NCI-H226 (cell line): ENCODE results near the gene TNFRSF8.
A peak's percentile ranks its signal among the peaks of the same experiment; 100 is the strongest.
"Not testable (repeated sequence)": the region's sequence is repeated elsewhere in the genome, so short reads cannot be mapped to it uniquely, and the experiment has no call there.

ENCODE experiments used
- DNase-seq: peaks from one replicate; pipeline ENCODE4 v3.0.0-alpha.2; 2015

Gene TNFRSF8

DNA sequence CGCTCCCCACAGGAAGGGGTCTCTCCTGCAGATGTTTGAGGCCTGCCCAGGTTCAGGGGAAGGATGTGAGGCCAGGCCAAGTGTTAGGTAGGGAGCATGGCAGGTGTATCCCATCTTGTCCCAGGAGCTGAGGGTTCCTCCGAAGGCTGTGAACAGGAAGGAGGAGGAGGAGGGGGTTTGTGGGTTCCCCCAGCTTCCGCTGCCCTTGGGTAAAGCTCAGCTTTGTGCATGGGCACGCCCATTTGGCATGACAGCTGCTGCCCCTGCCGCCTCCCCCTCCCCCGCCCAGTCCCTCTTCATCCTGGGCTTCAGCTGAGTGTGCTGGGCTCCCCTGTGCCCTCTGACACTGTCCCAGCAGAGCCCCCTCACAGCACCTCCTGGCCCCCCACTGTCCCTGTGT lies 25.5 kb downstream of the TNFRSF8 start:
- DNase-seq = no peak

DNA sequence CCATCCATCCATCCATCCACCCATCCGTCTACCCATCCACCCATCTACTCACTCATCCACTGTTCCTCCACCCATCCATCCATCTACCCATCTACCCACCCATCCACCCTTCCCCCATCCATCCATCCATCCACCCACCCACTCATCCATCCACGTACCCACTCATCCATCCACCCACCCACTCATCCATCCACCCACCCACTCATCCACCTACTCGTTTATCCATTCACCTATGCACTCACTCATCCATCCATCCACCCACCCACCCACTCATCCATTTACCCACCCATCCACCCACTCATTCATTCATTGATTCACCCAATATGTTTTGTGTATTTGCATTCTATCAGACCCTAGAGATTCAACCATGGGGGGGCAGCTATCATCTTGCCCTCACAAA lies 27.2 kb downstream of the TNFRSF8 start:
- no peak for DNase-seq

DNA sequence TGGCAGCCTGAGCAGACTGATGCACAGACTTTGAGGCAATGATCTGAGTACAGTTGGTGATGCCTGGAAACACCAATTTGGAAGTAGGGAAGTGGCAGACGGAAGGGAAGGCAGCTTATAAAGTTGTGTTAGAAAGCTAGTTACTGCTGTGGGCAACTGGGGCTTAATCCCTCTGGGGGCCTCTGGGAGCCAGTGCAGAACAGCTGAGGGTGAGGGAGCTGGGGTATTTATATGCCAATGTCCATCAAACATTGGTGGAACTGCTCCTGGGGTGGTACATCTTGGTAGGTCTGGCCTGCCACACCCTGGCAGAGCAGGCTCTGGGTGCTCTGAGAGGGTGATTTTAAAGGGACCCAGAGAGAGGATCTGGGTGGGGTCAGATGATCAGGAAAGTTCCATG lies 28.1 kb downstream of the TNFRSF8 start:
- DNase-seq = no peak

DNA sequence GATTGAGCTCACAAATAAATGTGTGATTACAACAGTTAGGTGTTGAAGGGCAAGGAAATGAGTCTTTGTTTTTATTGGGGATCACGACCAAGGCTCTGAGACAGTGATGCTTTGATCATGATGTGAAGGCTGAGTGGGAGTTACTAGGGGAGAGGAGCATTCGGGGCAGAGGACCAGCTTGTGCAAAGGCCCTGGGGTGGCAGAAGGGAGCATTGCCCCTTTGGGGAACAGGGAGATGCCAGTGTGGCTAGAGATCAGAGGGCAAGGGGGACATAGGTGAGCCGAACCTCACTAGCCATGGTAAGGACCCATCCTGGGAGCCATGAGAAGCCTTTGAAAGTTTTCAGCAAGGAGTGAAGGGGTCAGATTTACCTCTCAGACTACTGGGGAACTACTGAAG lies 31.1 kb downstream of the TNFRSF8 start:
- DNase-seq = no peak

DNA sequence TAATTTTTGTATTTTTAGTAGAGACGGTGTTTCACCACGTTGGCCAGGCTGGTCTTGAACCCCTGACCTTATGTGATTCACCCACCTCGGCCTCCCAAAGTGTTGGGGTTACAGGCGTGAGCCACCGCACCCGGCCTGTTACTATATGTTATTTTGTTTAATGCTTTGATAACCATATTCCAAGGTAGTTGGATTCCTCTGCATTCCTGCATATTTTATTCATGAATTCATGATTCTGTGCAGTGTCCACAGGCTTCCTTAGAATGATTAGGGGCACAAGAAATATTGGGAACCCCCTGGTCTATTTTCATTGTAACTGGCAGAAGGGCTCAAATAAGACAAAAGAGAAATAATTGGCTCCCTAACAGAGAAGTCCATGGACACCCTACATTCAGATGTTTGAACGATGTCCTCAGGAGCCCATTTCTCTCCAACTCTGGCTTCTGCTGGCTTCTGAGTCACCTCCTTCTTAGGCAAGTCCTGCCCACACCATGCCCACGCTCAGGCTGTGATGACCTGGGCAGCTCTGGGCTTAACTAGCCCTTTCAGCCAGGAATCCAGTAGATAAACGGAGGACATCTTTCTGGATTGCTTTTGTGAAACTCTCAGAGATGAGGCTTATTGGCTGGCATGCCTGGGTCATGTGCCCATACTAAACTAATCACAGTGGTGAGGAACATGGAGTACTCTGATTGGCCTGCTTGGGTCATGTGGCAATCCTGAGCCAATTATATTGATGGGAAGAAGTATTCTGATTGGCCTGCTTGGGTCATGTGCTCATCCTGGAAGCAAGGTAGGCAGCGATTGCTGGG lies 32.6 kb downstream of the TNFRSF8 start:
- peak; percentile 68 for DNase-seq

DNA sequence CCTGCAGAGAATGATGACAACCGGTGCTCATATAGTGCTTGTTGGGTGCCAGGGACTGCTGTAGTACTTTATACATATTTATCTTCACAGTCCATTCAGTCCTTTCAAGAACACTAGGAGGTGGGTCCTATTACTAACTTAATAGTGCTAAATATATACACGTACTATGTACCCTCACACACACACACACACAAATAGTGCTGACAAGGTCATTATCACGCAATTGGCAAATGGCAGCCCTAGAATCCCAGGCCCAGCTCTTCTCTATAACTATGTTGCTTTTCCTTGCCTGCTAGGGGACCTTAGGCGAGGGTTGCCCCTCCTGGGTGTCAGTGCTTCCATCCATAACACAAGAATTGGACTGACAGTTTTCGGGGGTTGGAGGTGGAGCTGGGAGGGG lies 33.5 kb downstream of the TNFRSF8 start:
- DNase-seq = no peak

DNA sequence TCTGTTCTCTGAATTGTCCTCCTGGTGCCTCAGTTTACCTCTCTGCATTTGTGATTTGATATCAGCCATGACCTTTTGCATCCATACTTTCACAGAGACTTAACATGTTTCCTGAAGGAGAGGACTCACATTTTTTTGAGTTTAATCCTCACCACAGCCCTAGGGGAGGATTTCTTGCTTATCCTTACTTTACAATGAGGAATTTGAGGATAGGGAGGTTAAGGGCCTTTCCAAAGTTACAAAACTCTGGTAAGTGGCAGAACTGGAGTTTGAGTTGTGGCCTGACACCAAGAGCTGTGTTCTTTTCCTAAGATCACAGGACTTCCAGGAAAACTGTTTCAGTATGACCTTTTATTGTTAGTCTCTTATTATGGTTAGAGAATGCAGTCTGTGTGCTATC lies 34.2 kb downstream of the TNFRSF8 start:
- peak; percentile 90 for DNase-seq

DNA sequence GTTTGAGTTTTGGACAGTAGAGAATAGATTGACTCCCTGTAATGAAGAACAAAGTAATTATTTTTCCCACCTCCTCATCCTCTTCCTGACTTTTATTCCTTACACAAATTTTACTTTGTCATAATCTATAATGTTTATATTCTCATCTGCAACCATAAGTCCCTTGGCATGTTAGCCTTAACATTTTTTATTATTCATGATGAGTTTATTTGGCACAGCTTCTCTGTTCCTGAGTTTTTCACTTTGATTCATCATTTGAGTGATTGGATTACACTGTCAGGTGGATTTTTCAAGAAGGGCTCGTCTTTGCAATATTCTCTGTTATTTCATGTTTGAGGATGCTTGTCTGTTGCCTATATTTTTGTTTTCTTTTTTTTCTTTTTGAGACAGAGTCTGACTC lies 35.7 kb downstream of the TNFRSF8 start:
- peak; percentile 45 for DNase-seq

DNA sequence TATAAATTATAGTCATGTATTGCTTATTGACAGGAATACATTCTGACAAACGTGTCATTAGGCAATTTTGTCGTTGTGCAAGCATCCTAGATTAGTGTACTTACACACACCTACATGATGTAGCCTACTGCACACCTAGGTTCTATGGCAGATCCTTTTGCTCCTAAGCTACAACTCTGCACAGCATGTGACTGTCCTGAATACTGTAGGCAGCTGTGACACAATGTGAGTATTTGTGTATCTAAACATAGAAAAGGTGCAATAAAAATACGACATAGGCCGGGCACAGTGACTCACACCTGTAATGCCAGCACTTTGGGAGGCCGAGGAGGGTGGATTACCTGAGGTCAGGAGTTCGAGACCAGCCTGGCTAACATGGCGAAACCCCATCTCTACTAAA lies 36.5 kb downstream of the TNFRSF8 start:
- no peak for DNase-seq

DNA sequence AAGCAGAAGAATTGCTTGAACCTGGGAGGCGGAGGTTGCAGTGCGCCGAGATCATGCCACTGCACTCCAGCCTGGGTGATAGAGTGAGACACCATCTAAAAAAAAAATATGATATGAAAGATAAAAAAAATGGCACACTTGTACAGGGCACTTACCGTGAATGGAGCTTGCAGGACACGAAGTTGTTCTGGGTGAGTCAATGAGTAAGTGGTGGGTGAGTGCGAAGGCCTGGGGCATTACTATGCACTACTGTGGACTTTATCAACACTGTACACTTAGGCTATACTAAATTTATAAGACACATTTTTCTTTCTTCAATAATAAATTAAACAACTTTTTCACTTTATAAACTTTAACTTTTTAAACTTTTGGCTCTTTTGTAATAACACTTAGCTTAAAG lies 37.0 kb downstream of the TNFRSF8 start:
- DNase-seq = peak; percentile 48

DNA sequence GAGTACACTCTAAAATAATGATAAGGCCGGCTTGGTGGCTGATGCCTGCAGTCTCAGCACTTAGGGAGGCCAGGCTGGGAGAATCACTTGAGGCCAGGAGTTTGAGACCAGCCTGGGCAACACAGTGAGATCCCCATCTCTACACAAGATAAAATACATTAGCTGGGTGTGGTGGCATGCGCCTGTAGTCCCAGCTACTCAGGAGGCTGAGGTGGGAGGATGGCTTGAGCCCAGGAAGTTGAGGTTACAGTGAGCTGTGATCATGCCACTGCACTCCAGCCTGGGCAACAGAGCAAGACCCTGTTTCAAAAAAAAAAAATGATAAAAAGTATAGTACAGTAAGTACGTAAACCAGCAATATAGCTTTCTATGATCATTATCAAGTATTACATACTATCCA lies 38.0 kb downstream of the TNFRSF8 start:
- DNase-seq = not testable (repeated sequence)

DNA sequence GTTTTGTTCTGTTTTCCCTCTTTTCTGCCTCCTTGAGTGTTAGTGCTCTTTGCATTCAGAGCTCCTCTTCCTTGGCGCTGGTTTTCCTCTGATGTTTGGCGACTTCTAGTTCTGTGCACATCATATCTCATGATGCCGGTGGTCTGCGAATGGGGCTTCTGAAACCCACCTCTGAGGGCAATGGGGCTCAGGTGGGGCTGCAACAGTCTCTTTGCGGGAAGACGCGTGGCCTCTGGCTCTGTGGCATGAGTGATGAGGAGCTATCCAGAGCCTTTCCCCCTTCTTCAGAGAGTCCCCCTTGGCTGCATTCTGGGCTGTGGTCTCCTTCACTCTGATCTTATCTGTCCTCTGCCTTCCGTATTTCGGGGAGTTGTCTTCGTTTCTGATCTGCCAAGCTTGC lies 39.0 kb downstream of the TNFRSF8 start:
- no peak for DNase-seq

DNA sequence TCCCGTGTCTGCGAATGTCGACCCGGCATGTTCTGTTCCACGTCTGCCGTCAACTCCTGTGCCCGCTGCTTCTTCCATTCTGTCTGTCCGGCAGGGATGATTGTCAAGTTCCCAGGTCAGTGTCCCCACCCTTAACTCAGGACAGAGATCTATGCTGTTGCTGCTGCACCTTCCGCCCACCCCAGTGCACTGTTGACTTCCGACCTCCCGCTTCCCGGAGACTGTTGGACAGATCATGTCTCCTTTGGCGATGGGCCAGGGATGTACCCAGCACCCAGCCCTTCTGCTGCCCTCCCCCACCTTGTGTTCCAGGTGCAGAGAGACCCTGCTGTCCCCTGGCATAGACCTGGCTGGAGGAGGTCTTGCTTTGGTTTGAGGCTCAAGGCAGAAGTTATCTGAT lies 41.3 kb downstream of the TNFRSF8 start:
- no peak for DNase-seq

DNA sequence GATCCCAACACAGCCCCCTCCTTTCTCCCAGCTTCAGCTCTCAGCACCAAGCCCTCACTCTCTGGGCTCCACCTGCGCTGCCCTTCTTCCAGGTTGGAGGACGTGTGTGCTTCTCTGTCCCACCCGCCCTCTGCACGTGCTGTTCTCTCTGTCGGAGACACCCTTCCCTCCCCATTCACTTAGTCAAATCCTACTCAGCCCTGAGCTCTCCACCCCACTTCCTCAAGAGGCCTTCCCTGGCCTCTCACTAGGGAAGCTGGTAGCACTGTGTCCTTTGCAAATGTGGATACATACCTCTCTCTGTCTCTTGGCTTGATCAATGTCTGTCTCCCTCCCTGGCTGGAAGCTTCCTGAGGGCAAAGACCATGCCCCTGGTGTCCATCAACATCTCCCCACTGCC lies 43.0 kb downstream of the TNFRSF8 start:
- DNase-seq = no peak

DNA sequence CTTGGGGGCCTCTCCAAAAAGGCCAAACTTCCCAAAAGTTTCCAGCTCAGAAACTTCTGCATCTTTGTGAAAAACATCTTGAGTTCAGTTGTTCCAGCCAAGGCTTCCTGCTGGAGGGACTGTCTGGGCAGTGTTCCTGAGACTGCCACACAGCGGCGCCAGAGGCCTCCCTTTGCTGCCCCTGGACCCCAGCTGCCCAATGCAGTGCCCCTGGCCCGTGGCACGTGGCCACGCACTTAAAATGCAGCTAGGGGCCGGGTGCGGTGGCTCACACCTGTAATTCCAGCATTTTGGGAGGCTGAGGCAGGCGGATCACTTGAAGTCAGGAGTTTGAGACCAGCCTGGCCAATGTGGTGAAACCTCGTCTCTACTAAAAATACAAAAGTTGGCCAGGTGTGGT lies 43.8 kb downstream of the TNFRSF8 start:
- DNase-seq = not testable (repeated sequence)

DNA sequence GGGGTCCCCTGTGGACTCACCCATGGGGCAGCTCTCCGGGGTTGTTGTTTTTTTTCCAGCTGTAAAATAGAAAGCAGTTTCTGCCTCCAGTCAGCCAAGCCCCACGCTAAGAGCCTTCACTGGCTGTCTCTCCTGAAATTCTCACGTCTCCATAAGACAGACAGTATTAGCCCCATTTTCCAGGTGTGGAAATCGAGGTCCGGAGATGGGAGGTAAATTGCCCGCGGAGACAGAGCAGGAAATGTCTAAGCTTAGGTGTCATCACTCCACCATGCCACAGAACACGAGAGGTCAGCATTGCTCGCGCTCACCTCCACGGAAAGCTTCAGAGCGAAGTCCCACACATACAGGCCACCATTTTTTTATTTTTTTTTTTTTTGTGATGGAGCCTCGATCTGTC lies 44.6 kb downstream of the TNFRSF8 start:
- DNase-seq = no peak

DNA sequence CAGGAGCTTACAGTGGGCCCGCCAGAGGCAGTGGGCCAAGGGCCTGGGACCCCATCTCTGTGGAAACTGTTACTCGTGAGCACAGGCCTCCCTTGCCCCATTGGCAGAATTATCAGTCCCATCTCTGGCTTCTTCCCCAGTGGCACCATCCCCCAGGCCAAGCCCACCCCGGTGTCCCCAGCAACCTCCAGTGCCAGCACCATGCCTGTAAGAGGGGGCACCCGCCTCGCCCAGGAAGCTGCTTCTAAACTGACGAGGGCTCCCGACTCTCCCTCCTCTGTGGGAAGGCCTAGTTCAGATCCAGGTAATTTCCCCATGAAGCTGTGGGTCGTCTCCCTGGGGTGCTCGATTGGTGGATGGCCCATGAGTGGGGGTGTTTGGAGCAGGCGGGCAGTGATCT lies 46.8 kb downstream of the TNFRSF8 start:
- DNase-seq = no peak

DNA sequence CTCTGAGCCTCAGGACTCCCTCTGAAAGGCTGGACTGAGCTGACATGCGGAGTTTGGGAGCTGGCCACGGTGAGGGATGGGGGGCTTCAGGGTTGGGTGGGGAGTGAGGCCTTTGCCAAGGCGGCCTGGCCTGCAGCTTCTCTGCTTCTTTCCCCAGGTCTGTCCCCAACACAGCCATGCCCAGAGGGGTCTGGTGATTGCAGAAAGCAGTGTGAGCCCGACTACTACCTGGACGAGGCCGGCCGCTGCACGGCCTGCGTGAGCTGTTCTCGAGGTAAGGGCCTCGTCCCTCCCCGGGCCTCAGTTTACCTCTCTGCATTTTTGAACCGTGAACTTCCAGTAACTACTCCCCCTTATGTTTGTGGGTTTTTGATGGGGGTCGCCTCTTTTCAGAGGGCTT lies 48.6 kb downstream of the TNFRSF8 start:
- DNase-seq = no peak

DNA sequence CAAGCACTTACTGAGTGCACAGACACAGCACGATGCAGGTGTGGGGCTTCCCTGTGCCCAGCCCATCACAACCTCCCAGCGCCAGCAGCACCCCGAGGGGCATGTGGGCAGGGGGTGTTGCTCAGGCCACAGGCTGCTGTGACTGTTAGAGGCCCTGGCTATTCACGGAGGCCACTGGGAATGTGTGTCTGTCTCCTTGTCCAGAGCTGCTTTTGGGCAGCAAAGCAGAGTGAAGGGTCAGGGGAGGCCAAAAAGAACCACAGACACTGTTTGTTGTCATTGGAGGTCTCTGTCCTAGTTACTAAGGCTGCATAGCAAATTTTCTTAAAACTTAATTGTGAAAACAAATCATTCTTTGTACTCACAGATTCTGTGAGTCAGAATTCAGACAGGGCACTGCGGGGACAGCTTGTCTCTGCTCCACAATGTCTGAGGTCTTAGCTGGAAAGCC lies 49.6 kb downstream of the TNFRSF8 start:
- no peak for DNase-seq

DNA sequence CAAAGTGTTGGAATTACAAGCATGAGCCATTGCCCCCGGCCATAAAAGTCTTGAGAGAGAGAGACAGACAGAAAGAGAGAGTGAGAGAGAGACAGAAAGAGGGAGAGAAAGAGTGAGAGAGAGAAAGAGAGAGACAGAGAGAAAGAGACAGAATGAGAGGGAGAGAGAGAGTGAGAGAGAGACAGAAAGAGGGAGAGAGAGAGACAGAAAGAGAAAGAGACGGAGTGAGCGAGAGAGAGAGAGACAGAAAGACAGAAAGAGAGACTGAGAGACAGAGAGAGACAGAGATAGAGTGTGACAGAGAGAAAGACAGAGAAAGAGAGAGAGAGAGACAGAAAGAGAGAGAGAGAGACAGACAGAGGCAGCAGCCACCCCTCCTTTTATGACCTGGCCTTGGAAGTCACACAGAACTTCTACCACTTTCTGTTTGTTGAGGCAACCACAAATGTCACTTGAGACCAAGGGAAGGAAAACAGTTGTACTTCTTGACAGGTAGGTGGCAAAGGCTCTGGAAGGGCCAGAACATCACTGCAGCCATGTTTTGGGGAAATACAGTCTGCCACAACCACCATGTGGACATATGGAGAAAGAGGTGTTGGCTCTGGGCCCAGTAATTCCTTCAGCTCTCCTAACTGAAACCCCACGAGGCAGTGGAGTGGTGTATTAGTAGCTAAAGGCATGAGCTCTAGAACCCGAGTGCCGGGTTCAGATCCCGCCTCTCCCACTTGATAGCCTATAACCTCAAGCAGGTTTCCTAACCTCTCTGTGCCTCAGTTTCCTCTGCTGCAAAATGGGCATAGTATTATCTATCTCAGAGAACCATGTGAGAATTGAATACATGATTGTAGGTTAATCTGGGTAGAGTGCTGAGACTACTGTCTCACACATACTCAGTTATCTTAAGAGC lies 50.6 kb downstream of the TNFRSF8 start:
- peak; percentile 12 for DNase-seq

DNA sequence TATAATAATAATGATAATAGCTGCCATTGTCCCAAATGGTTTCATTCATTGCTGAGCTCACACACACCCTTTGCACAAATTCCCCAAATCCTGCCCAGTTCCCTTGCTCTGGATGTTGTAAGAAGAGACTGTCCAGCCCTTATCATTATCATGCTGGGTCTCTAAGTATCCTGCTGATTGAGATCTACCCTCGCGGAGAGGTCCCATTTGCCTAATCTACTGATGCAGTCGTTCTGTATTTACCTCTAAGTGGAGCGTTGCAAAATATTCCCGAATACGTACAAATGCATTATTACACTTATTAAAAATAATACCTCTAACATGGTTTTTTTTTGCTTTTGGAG lies 51.2 kb downstream of the TNFRSF8 start:
- DNase-seq = no peak

DNA sequence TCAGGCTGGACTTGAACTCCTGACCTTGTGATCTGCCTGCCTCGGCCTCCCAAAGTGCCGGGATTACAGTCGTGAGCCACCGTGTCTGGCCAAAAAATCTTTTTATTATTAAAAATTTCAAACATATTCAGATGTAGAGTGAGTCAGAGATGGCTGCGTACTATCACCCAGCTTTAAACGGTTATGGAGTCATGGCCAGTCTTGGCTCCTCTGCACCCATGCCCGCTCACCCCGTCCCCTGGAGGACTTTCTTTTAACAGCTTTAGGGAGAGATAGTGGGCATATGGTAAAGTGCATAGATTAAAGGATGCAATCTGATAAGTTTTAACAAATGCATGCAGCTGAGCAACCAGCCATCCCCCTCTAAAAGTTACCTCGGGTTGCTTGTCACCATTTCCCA lies 51.8 kb downstream of the TNFRSF8 start:
- no peak for DNase-seq

DNA sequence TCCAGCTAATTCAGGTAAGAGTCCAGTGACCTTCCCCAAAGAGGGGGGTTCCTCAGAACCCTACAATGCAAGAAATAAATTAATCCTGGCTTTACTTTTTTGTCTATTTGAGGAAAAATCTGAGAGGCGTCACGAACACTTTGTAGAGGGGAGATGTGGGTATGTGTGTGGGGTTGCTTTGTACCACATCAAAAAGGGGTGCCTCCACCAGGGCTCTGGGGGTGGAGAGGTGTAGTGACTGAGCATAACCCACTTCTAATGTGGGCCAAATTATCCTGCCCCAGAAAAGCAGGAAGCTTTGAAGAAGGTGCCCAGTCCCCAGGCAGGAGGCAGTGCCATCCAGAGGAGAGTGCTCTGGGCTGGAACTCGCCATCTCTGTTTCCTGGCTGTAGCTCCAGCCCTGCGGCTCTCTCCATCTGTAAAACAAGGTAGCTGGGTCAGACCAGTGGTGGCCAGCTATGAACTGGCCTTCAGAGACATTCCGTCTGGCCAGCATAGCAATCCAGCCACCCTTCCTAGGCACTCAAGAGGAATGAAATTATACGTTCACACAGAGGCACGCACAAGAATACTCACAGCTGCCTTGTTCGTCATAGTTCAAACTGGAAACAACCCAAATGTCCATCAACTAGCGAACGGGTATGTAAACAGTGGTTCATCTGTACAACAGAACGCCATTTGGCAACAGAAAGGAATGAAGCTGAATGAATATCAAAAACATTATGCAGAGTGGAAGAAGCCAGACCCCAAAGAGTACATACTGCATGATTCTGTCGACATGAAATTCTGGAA lies 58.3 kb downstream of the TNFRSF8 start:
- no peak for DNase-seq
